ENCODE measurements around the gene PTPN4. TPM values are rescaled to one million over a fixed set of nuclear protein-coding genes. Genes with fewer than 3 reads are reported as not detected.
A peak's percentile ranks its signal among the peaks of the same experiment; 100 is the strongest.

PTPN4 gene
- total and polyA plus RNA-seq, 2 donors (not counting 3 experiments of a cell fraction or from before 2014, with no cell fraction given): 6.8 to 29.6 TPM

DNA sequence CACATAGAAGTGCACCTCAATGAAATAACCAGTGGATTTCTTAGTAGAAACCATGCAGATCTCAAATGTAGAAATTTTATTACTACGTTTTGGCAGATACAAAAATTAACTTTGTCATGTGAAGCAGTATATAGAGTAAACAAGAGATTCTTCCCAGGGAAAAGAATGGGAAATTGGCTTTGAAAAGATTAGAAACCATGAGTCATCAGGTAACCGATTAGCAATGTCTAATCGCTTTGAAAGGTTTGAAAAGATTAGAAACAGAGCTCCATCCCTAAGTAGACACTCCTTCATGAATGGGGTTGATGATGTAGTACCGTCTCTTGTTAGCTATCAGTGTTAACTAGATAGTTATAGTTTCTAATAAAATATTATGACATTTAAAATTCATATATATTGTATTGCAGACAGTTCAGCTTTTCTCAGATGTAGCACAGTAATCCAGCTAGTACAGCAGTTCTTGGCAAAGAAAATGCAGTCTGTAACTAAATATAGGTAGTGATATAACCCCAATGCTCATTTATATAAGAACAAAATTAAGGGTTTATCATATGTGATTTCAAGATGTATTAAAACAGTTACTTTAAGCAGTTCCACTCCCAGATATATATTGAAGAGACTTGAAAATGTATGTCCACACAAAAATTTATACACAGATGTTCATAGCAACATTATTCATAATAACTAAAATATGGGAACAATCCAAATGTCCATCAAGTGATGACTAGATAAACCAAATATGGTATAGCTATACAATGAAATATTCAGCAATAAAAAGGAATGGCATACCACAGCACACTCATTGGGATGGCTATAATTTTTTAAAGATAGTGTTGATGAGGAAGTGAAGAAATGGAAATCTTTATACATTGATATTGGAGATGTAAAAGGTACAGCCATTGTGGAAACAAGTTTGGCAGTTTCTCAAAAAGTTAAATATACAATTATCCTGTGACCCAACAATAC, 113.9 kb downstream of the PTPN4 start:
- no peaks in the 10 kb centered on the region for H3K27me3 ChIP-seq (ENCODE audit: control insufficient read depth in 2 of 2, insufficient read depth in 2 of 2, low read length in 2 of 2)
- H3K4me1 ChIP-seq (ENCODE audit: control insufficient read depth, extremely low read depth, insufficient read depth, low read length): no peaks in the 10 kb centered on the region
- ChIA-PET POLR2A (no interaction called here), CTCF (interaction anchor here (0.7 to 1.9 kb wide), 2 partner anchors 8 to 24 kb away, joined by 3 to 4 read pairs; no protein-coding TSS in a partner anchor)
- no peaks in the 10 kb centered on the region for H3K36me3 ChIP-seq (ENCODE audit: control insufficient read depth in 2 of 2, extremely low read depth in 1 of 2, insufficient read depth in 2 of 2, low read length in 2 of 2)
- dilution Hi-C loops (cut with MboI; ENCODE audit: extremely low pct_ligation_motif_present, low sequenced_read_pairs): no loop called here
- no peak overlapping the region for H2AFZ ChIP-seq (ENCODE audit: low read depth, low read length)
- TF ChIP-seq, protein P1, sequence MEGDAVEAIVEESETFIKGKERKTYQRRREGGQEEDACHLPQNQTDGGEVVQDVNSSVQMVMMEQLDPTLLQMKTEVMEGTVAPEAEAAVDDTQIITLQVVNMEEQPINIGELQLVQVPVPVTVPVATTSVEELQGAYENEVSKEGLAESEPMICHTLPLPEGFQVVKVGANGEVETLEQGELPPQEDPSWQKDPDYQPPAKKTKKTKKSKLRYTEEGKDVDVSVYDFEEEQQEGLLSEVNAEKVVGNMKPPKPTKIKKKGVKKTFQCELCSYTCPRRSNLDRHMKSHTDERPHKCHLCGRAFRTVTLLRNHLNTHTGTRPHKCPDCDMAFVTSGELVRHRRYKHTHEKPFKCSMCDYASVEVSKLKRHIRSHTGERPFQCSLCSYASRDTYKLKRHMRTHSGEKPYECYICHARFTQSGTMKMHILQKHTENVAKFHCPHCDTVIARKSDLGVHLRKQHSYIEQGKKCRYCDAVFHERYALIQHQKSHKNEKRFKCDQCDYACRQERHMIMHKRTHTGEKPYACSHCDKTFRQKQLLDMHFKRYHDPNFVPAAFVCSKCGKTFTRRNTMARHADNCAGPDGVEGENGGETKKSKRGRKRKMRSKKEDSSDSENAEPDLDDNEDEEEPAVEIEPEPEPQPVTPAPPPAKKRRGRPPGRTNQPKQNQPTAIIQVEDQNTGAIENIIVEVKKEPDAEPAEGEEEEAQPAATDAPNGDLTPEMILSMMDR (IDR thresholded peaks at IDR 0.05; ENCODE audit: extremely low read depth in 1 of 2, insufficient read depth in 1 of 2, low read depth in 1 of 2, low read length in 2 of 2): no peak
- TF ChIP-seq GATA2 (IDR thresholded peaks at IDR 0.05; ENCODE audit: insufficient read depth, insufficient read length, low read depth, low read length): no peak
- peak; percentile 10 for TF ChIP-seq JUN (IDR thresholded peaks at IDR 0.05; ENCODE audit: borderline replicate concordance, insufficient read depth, insufficient read length, low read depth)
- no peaks in the 10 kb centered on the region for H3K9me3 ChIP-seq (replicated peaks; ENCODE audit: control insufficient read depth, insufficient read depth, low read length)
- H4K20me1 ChIP-seq (replicated peaks; ENCODE audit: control insufficient read depth, extremely low read depth, insufficient read depth, low read length): no peaks in the 10 kb centered on the region
- H3K79me2 ChIP-seq (ENCODE audit: control insufficient read depth, insufficient read depth, low read length): no peaks in the 10 kb centered on the region
- H3K27ac ChIP-seq (ENCODE audit: insufficient read depth, low read depth, low read length): no peak overlapping the region
- no TSS peak for BruUV-seq (replicated peaks)
- no peak overlapping the region for H3K4me3 ChIP-seq (replicated peaks in 1 of 3; ENCODE audit: insufficient read depth in 1 of 3, low read depth in 1 of 3, low read length in 3 of 3)
- FAIRE-seq (no peak), DNase-seq (ENCODE audit: low read depth, low spot score) (no peak)
- no peak overlapping the region for H3K4me2 ChIP-seq (ENCODE audit: insufficient read depth, low read length)
- intact Hi-C loops (cut with micrococcal nuclease): no loop called here
- no peak overlapping the region for H3K9ac ChIP-seq (replicated peaks; ENCODE audit: extremely low read depth, insufficient read depth, low read length)
- no peaks in the 10 kb centered on the region for H3K9me1 ChIP-seq (replicated peaks; ENCODE audit: control insufficient read depth, extremely low read depth, insufficient read depth, low read length)

DNA sequence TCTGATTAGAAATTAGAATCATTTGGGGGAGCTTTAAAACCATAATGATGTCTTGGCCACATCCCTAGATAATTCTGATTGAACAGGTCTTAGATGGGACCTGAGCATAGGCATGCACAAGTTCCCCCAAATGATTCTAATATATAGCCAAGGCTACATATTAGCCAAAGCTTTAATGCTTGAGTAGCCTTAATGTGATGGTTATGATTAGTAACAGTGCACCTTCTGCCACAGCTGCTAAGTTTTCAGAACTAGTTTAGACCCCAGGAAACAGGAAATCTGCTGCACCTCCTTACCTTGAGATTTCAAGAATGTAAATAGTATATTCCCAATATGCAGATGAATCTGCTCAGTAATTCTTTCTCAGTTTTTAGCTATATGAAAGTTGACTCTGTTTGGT, 119.8 kb downstream of the PTPN4 start:
- no peak overlapping the region for H3K4me2 ChIP-seq (ENCODE audit: insufficient read depth, low read length)
- DNase-seq (ENCODE audit: low read depth, low spot score): no peak
- no peaks in the 10 kb centered on the region for H3K9me3 ChIP-seq (replicated peaks; ENCODE audit: control insufficient read depth, insufficient read depth, low read length)
- BruUV-seq (replicated peaks): no TSS peak
- H3K36me3 ChIP-seq (ENCODE audit: control insufficient read depth in 2 of 2, extremely low read depth in 1 of 2, insufficient read depth in 2 of 2, low read length in 2 of 2): no peaks in the 10 kb centered on the region
- no peak overlapping the region for H3K27ac ChIP-seq (ENCODE audit: insufficient read depth, low read depth, low read length)
- no peaks in the 10 kb centered on the region for H3K4me1 ChIP-seq (ENCODE audit: control insufficient read depth, extremely low read depth, insufficient read depth, low read length)
- peaks cover 2% of the 10 kb centered on the region for H3K9me1 ChIP-seq (replicated peaks; ENCODE audit: control insufficient read depth, extremely low read depth, insufficient read depth, low read length)
- ChIA-PET CTCF (interaction anchor here (0.9 kb wide), 1 partner anchor 13 kb away, joined by 3 read pairs; no protein-coding TSS in a partner anchor), POLR2A (no interaction called here)
- H3K4me3 ChIP-seq (replicated peaks in 1 of 3; ENCODE audit: insufficient read depth in 1 of 3, low read depth in 1 of 3, low read length in 3 of 3): no peak overlapping the region
- H3K27me3 ChIP-seq (ENCODE audit: control insufficient read depth in 2 of 2, insufficient read depth in 2 of 2, low read length in 2 of 2): no peaks in the 10 kb centered on the region
- no peak overlapping the region for H2AFZ ChIP-seq (ENCODE audit: low read depth, low read length)
- dilution Hi-C loops (cut with MboI; ENCODE audit: extremely low pct_ligation_motif_present, low sequenced_read_pairs) (no loop called here), intact Hi-C loops (cut with micrococcal nuclease) (no loop called here)
- H3K9ac ChIP-seq (replicated peaks; ENCODE audit: extremely low read depth, insufficient read depth, low read length): no peak overlapping the region
- no peak for FAIRE-seq
- H3K79me2 ChIP-seq (ENCODE audit: control insufficient read depth, insufficient read depth, low read length): no peaks in the 10 kb centered on the region
- no peaks in the 10 kb centered on the region for H4K20me1 ChIP-seq (replicated peaks; ENCODE audit: control insufficient read depth, extremely low read depth, insufficient read depth, low read length)
- TF ChIP-seq MYC (IDR thresholded peaks at IDR 0.05; ENCODE audit: low read depth, low read length): no peak
- TF ChIP-seq, protein P2, sequence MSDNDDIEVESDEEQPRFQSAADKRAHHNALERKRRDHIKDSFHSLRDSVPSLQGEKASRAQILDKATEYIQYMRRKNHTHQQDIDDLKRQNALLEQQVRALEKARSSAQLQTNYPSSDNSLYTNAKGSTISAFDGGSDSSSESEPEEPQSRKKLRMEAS (IDR thresholded peaks at IDR 0.05; ENCODE audit: insufficient read depth, insufficient read length): no peak
- no peak for TF ChIP-seq GATA2 (IDR thresholded peaks at IDR 0.05; ENCODE audit: insufficient read depth, insufficient read length, low read depth, low read length)
